ENCODE data around the gene GPAT3.
"Not testable (repeated sequence)": the region's sequence is repeated elsewhere in the genome, so short reads cannot be mapped to it uniquely, and the experiment has no call there.

The GPAT3 gene

DNA sequence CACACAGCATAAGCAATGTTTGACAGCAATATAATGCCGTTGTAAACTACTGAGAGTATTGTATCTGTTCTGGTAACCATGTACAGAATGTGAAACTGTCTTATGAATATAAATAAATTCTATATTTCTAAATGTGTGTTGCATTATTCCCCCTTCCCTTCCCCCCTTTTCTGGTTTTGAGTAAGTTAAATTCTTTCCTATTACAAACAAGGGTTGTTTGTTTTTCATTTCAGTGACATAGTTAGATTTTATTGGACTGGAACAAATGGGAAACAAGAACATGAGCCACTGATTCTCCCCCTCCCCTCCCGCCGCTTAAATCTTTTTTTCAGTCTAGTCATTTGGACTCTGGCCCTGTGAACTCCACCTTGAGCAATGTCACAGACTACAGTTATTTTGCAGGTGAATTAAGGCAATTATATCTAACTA lies 69.8 kb downstream of the GPAT3 start:
- DNase-seq: no peak

- no peak for DNase-seq
Measured at GRCh38 chr4:83606460-83606859, 70.6 kb downstream of the GPAT3 start.

GRCh38 chr4:83606898-83607297 lies 71.0 kb downstream of the GPAT3 start:
- DNase-seq: no peak

GRCh38 chr4:83609365-83609764 lies 73.5 kb downstream of the GPAT3 start:
- DNase-seq: no peak

GRCh38 chr4:83610729-83611128 lies 74.8 kb downstream of the GPAT3 start:
- no peak for DNase-seq

DNA sequence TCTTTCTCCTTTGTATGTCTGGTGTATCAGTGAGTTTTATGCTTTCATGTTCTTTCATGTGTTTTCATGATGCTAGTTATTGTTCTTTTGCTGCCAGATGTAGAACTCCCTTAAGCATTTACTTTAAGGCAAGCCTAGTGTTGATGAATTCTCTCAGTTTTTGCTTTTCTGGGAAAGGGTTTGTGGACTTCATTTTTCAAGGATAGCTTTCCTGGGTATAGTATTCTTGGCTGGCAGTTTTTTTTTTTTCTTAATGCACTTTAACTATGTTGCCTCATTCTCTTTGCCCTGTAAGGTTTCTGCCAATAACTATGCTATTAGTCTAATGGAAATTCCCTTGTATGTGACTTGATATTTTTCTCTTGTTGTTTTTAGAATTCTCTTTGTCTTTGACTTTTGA lies 77.1 kb downstream of the GPAT3 start:
- no peak for DNase-seq

DNA sequence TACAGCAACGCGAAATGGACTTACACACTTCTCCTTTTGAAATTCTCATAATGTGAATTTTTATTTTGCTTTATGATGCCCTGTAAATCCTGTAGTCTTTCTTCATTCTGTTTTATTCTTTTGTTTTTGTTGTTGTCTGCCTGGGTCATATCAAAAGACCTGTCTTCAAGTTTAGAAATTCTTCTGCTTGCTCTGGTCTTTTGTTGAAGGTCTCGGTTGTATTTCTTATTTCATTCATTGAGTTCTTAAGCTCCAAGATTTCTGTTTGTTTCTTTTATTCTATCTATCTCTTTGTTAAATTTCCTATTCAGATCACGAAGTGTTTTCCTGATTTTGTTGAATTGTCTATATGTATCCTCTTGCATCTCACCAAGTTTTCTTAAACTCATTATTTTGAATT lies 78.1 kb downstream of the GPAT3 start:
- DNase-seq: no peak

GRCh38 chr4:83616252-83616651 lies 80.3 kb downstream of the GPAT3 start:
- no peak for DNase-seq

- DNase-seq: no peak
Measured at GRCh38 chr4:83617371-83618035, 81.6 kb downstream of the GPAT3 start.

- DNase-seq: no peak
Measured at GRCh38 chr4:83618431-83618830, 82.5 kb downstream of the GPAT3 start.

DNA sequence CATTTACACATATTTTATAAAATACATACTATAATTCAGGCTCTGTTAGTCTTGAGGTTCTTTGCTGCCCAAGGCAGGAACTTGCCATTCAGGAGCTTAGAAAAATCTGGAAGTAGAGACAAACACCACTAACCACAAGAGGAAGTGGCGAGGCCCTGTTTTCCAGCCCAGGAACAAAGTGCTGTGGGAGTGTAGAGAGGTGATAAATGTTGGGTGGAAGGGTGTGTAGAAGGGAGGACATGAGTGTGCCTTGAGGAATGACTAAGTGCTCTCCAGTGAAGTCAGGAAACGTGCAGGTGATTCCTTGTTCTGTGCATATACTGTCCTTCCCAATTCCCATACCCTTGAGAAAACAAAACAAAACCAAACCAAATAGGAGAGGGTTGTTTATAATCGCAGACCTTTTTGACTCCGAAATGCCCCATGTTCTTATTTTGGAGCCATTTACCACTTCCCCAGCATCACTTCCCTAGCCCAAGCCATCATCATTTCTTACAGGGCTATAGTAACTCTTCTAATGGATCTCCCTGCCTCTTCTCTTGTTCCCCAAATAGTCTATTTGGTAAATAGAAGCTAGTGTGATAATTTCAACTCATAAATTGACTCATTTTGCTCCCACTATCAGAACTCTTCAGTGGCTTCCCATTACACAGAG lies 83.2 kb downstream of the GPAT3 start:
- no peak for DNase-seq

GRCh38 chr4:83622127-83622526 lies 86.2 kb downstream of the GPAT3 start:
- DNase-seq: not testable (repeated sequence)

GRCh38 chr4:83625821-83626220 lies 89.9 kb downstream of the GPAT3 start:
- no peak for DNase-seq

GRCh38 chr4:83626245-83626836 lies 90.4 kb downstream of the GPAT3 start:
- DNase-seq: no peak

GRCh38 chr4:83629945-83630721 lies 94.2 kb downstream of the GPAT3 start:
- no peak for DNase-seq

DNA sequence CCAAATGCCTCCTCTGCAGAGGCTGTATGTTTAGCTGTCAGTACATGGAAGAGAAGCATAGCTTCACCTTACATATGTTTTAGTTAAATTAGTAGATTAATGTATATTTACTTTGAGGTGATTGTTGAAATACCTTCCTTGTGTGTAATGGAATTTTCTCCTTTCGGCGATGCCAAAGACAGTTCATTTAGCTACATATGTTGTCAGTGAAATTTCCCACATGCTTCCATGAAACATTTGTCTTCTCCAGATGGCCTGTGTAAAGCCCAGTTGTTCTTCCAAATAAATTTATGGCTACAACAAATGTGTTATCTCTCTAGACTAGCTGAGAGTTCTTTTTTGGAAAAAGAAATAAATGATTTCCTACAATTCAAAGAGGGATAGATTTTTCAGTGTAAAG lies 95.2 kb downstream of the GPAT3 start:
- no peak for DNase-seq

DNA sequence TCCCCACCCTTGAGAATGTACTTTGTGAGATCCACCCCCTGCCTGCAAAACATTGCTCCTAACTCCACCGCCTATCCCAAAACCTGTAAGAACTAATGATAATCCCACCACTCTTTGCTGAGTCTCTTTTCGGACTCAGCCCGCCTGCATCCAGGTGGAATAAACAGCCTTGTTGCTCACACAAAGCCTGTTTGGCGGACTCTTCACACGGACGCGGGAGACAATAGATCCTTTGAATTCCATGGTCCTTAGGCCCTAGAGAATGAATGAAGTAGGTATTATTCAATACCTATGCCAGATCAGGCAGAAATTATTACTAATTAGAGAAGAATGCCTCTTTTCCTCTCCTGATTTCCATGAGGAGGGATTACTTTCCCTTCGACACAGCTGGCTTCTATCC lies 101.0 kb downstream of the GPAT3 start:
- no peak for DNase-seq

DNA sequence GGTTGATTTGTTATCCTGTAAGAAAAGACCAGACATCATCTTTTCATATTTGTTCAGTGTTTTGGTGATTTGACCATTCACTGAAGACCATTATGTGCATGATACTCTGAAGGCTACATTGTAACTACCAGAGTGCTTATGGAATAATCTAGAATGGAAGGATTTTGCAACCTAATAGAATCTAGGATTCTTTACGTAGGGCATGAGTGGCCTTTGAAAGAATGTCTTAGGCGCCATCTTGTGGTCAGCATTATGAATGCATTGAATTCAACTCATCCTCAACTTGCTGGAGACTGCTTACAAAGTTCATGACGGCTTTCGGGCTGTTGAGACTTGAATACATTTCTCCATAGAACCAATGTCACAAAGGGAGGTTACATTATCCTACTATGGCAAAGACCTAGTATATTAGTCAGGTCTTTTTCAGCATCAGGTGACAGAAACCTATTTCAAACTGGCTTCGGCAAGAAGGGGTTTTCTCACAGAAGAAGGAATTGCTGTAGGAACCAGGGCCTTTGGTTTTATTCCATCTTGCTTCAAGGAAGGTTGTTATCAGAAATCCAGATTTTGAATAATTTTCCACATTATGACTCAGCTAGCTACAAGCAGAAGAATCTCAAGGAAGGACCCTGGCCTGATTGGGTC lies 104.1 kb downstream of the GPAT3 start:
- peak; percentile 41 for DNase-seq

GRCh38 chr4:83643036-83643435 lies 107.1 kb downstream of the GPAT3 start:
- DNase-seq: no peak

- peak; percentile 44 for DNase-seq
Measured at GRCh38 chr4:83644677-83645659, 109.1 kb downstream of the GPAT3 start.

DNA sequence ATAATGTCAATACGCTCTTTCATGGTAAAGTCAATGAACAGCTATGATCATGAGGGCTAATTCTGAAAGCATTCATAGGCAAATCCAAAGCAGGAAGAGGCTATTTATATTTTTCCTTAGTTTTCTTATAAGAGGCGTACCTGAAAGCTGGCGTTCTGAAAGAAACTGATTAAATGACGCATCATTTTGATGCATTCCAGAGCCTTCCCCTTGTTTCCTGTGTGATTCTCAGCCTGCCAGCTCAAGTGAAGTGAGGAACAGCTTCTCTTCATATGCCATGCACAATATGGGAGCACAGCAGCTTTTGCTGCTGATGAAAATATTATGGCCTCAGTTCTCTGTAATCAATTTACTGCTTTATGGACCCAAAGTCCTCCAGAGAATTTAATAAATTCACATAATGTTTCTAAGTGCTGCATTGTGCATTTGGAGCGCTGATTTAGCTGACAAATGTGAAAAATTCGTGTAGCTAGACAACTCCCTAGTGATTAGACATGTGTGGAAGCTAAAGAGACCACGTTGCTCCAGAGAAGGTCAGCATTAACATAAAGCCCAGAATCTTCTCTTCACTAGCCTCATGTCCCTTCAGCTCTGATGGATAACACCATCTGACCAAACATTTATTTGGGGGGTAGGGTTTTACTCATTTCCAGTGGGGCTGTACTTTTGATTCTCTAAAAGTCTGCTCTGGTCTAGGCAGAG lies 110.8 kb downstream of the GPAT3 start:
- no peak for DNase-seq

Measured in DMS153 (cell line).